Measurements from ENCODE around the gene OR5J2.
"Not testable (repeated sequence)": the region's sequence is repeated elsewhere in the genome, so short reads cannot be mapped to it uniquely, and the experiment has no call there.

OR5J2 gene

DNA sequence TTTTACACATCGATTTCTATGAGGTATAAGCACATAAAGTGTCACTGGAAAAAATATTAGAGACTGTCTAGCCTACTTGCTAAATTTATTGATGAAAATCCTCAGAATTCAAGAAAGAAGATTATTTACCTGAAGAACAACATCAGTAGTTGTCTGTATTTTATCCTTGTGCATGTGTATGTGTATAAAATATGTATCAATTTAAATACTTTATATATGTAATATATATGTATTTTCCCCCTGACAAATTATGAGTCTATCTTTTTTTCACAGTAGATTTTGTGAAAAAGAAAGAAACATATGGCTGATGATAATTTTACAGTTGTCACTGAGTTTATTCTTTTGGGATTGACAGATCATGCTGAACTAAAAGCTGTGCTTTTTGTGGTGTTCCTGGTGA lies at the start of gene OR5J2:
Gene OR5J2 (plus strand): TSS at position 301 of the 400 bp plus-strand sequence. CDS start 0 bp downstream, at position 301.
- no peaks in the 10 kb centered on the region for H3K4me1 ChIP-seq (ENCODE audit: control insufficient read depth, low read length)
- H3K27ac ChIP-seq (ENCODE audit: low read depth, low read length): no peak within 1 kb of the TSS
- H3F3A ChIP-seq (ENCODE audit: control insufficient read depth, insufficient read depth): no peaks in the 10 kb centered on the region
- no peaks in the 10 kb centered on the region for H4K20me1 ChIP-seq (ENCODE audit: control insufficient read depth, insufficient read depth, low read depth, low read length)
- no peaks in the 10 kb centered on the region for H3K9me3 ChIP-seq (ENCODE audit: control insufficient read depth, insufficient read depth, low read length)
- no peaks in the 10 kb centered on the region for H3K27me3 ChIP-seq (ENCODE audit: control insufficient read depth, low read length)
- TF ChIP-seq, protein P1, sequence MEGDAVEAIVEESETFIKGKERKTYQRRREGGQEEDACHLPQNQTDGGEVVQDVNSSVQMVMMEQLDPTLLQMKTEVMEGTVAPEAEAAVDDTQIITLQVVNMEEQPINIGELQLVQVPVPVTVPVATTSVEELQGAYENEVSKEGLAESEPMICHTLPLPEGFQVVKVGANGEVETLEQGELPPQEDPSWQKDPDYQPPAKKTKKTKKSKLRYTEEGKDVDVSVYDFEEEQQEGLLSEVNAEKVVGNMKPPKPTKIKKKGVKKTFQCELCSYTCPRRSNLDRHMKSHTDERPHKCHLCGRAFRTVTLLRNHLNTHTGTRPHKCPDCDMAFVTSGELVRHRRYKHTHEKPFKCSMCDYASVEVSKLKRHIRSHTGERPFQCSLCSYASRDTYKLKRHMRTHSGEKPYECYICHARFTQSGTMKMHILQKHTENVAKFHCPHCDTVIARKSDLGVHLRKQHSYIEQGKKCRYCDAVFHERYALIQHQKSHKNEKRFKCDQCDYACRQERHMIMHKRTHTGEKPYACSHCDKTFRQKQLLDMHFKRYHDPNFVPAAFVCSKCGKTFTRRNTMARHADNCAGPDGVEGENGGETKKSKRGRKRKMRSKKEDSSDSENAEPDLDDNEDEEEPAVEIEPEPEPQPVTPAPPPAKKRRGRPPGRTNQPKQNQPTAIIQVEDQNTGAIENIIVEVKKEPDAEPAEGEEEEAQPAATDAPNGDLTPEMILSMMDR (IDR thresholded peaks at IDR 0.05; ENCODE audit: low read depth, low read length, poor library complexity, severe bottlenecking): no peak
- no peak for TF ChIP-seq EZH2phosphoT487 (IDR thresholded peaks at IDR 0.05; ENCODE audit: borderline replicate concordance, low read length)
- no peak within 1 kb of the TSS for H3K4me3 ChIP-seq (ENCODE audit: low read length)
- no peaks in the 10 kb centered on the region for H3K36me3 ChIP-seq (ENCODE audit: control insufficient read depth, low read length)
- no peaks in the 10 kb centered on the region for H3K9me2 ChIP-seq (replicated peaks; ENCODE audit: control insufficient read depth, low read length)
- no peak within 1 kb of the TSS for H3K4me2 ChIP-seq (ENCODE audit: low read length)
- H3K79me2 ChIP-seq (ENCODE audit: control insufficient read depth, low read length): no peaks in the 10 kb centered on the region

DNA sequence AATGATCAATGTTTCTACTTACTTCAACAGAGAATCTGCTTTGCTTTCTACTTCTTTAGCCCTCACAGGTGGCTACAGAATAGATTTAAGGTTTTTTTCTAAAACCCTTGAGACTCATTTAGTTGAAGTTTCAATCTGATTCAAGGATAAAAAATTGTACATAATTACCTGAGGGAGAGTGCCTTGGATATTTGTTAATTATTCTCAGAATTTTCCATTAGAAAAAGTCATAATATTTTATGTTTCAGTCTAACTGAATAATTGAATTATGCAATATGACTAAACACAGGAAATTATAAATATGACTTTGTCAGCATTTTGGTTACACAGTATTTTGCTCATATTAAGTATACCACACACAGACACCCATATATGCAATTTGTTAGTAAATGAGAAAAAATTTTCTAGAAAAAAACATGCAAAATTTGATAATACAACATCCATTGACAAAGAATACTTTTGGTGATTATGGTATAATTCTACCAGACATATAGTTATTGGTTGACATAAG lies 36.2 kb upstream of the OR5J2 start, which contains the start of gene OR8J3:
Gene OR8J3 (minus strand): TSS at position 51 of the 511 bp plus-strand sequence. CDS start 2,483 bp downstream, outside the sequence.
- H3F3A ChIP-seq (ENCODE audit: control insufficient read depth, insufficient read depth): no peaks in the 10 kb centered on the region
- H3K9me2 ChIP-seq (replicated peaks; ENCODE audit: control insufficient read depth, low read length): no peaks in the 10 kb centered on the region
- H3K27me3 ChIP-seq (ENCODE audit: control insufficient read depth, low read length): no peaks in the 10 kb centered on the region
- no peak for TF ChIP-seq EZH2phosphoT487 (IDR thresholded peaks at IDR 0.05; ENCODE audit: borderline replicate concordance, low read length)
- TF ChIP-seq, protein P1 (IDR thresholded peaks at IDR 0.05; ENCODE audit: low read depth, low read length, poor library complexity, severe bottlenecking): no peak
- no peak within 1 kb of the TSS for H3K27ac ChIP-seq (ENCODE audit: low read depth, low read length)
- no peaks in the 10 kb centered on the region for H3K4me1 ChIP-seq (ENCODE audit: control insufficient read depth, low read length)
- H3K4me3 ChIP-seq (ENCODE audit: low read length): no peak within 1 kb of the TSS
- H4K20me1 ChIP-seq (ENCODE audit: control insufficient read depth, insufficient read depth, low read depth, low read length): no peaks in the 10 kb centered on the region
- H3K79me2 ChIP-seq (ENCODE audit: control insufficient read depth, low read length): no peaks in the 10 kb centered on the region
- H3K9me3 ChIP-seq (ENCODE audit: control insufficient read depth, insufficient read depth, low read length): no peaks in the 10 kb centered on the region
- no peak within 1 kb of the TSS for H3K4me2 ChIP-seq (ENCODE audit: low read length)
- H3K36me3 ChIP-seq (ENCODE audit: control insufficient read depth, low read length): no peaks in the 10 kb centered on the region

DNA sequence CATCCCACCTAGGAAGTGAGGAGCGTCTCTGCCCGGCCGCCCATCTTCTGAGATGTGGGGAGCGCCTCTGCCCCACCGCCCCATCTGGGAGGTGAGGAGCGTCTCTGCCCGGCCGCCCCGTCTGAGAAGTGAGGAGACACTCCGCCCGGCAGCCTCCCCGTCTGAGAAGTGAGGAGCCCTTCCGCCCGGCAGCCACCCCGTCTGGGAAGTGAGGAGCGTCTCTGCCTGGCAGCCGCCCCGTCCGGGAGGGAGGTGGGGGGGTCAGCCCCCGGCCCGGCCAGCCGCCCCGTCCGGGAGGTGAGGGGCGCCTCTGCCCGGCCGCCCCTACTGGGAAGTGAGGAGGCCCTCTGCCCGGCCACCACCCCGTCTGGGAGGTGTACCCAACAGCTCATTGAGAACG lies 32.7 kb upstream of the OR5J2 start:
- not testable (repeated sequence) for H4K20me1 ChIP-seq (ENCODE audit: control insufficient read depth, insufficient read depth, low read depth, low read length); H3K9me3 ChIP-seq (ENCODE audit: control insufficient read depth, insufficient read depth, low read length); H3K4me1 ChIP-seq (ENCODE audit: control insufficient read depth, low read length); H3F3A ChIP-seq (ENCODE audit: control insufficient read depth, insufficient read depth); H3K36me3 ChIP-seq (ENCODE audit: control insufficient read depth, low read length); H3K27me3 ChIP-seq (ENCODE audit: control insufficient read depth, low read length); H3K27ac ChIP-seq (ENCODE audit: low read depth, low read length); H3K79me2 ChIP-seq (ENCODE audit: control insufficient read depth, low read length); H3K9me2 ChIP-seq (replicated peaks; ENCODE audit: control insufficient read depth, low read length); H3K4me3 ChIP-seq (ENCODE audit: low read length); H3K4me2 ChIP-seq (ENCODE audit: low read length)

DNA sequence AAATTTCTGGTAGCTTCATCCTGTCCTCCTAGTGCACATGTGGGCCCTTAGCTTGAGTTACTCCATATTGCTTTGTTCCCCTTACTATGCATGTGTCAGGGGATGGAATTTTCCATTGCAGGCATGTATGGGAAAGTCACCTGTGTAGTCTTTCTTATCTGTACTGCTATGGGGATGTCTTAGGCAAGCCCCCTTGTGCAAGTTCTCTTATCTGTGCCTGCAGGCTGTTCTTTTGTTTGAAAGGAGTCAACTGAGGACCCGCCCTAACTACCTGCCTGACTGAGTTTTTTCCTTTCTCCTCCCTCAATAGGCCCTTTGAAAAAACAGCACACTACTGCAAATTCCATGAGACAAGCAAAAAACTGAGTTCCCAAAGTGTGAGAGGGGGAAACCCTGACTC lies 25.0 kb upstream of the OR5J2 start:
- no peak for TF ChIP-seq EZH2phosphoT487 (IDR thresholded peaks at IDR 0.05; ENCODE audit: borderline replicate concordance, low read length)
- TF ChIP-seq, protein P1 (IDR thresholded peaks at IDR 0.05; ENCODE audit: low read depth, low read length, poor library complexity, severe bottlenecking): no peak
- H3K4me1 ChIP-seq (ENCODE audit: control insufficient read depth, low read length): no peaks in the 10 kb centered on the region
- no peaks in the 10 kb centered on the region for H3K79me2 ChIP-seq (ENCODE audit: control insufficient read depth, low read length)

More for the DNA sequence above, 25.0 kb upstream of the OR5J2 start:
- no peak overlapping the region for H3K4me2 ChIP-seq (ENCODE audit: low read length)
- peaks cover 10% of the 10 kb centered on the region; the same call in 1 of the 2 replicates for H3K9me3 ChIP-seq (ENCODE audit: control insufficient read depth, insufficient read depth, low read length)
- no peak overlapping the region for H3K27ac ChIP-seq (ENCODE audit: low read depth, low read length)
- H3K9me2 ChIP-seq (replicated peaks; ENCODE audit: control insufficient read depth, low read length): no peaks in the 10 kb centered on the region
- no peaks in the 10 kb centered on the region for H3K36me3 ChIP-seq (ENCODE audit: control insufficient read depth, low read length)
- H3K4me3 ChIP-seq (ENCODE audit: low read length): no peak overlapping the region
- H3F3A ChIP-seq (ENCODE audit: control insufficient read depth, insufficient read depth): no peaks in the 10 kb centered on the region
- no peaks in the 10 kb centered on the region for H4K20me1 ChIP-seq (ENCODE audit: control insufficient read depth, insufficient read depth, low read depth, low read length)
- H3K27me3 ChIP-seq (ENCODE audit: control insufficient read depth, low read length): no peaks in the 10 kb centered on the region

Data from DOHH2 (cell line).